ENCODE data around the gene RNF214. TPM values are rescaled to one million over a fixed set of nuclear protein-coding genes. Genes with fewer than 3 reads are reported as not detected.

RNF214 gene
- total and polyA plus RNA-seq, 2 of the 13 experiments (the other 11 are each of a cell fraction or from before 2014, with no cell fraction given), result 10.7 to 12.6 TPM

DNA sequence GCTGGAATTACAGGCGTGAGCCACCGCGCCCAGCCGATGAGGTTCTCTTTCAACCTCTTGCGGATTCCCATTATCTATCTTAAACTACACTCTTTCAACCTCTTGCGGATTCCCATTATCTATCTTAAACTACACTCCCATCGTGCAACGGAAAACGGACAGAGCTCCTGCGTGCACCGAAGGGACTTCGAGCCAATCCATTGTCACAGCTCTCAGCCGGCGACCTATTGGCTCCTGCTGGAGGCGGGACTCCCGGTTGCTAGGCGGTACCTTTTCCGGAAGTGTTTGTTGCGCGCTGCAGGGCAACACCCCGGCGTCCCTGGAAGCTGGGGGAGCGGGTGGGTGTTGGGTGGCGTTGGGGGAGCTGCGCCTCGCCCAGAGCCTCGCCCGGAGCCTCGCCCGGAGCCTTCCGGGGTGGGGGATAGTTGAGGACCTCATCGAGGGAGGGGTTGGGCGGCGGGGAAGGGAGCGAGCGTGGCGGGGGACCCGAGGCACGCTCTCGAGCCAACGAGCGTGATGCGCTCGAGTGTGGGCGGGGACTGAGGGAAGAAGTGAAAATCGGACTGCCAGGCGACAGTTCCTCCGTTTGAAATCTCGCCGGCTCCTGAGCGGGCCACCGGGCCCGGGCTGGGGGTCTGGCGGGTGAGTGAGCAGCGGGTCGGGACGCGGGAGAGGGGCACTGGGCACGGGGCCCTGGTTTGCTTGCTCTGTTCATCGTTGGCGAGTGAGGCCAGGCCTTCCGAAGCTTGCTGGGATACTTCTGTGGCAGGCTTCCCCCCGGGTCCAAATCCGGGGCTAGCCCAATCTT is 95.3 kb downstream of the RNF214 start, which contains the start of gene CEP164:
TSS of gene CEP164 (plus strand) at position 288 of the 808 bp plus-strand sequence. CDS start 10,733 bp downstream, outside the sequence.
- Histone ChIP-seq H3K4me2 (ENCODE audit: low read depth, low read length) (peak within 1 kb of the TSS; percentile 84), H3K79me2 (ENCODE audit: insufficient read depth, low read length) (no peaks in the 10 kb centered on the region), H3K36me3 (replicated peaks in 1 of 2; ENCODE audit: control insufficient read depth in 1 of 2, insufficient read depth in 2 of 2, low read length in 2 of 2) (no peaks in the 10 kb centered on the region), H3K27ac (ENCODE audit: extremely low read length, insufficient read depth, low read length) (peak within 1 kb of the TSS; percentile 60), H3K27me3 (ENCODE audit: control insufficient read depth in 1 of 2, insufficient read depth in 2 of 2, low read length in 2 of 2) (no peaks in the 10 kb centered on the region; a peak in 1 of 5 replicates), H3K9me3 (ENCODE audit: low read length) (no peaks in the 10 kb centered on the region), H3K9ac (ENCODE audit: insufficient read depth, low read depth, low read length) (peak within 1 kb of the TSS; percentile 75), H4K20me1 (ENCODE audit: insufficient read depth, low read length) (no peaks in the 10 kb centered on the region), H2AFZ (ENCODE audit: low read length) (peak within 1 kb of the TSS; percentile 27), H3K4me3 (replicated peaks in 1 of 3; ENCODE audit: insufficient read depth in 1 of 3, low read depth in 2 of 3, low read length in 3 of 3) (peak within 1 kb of the TSS; percentile 78 to 86 (median 79)), H3K4me1 (ENCODE audit: insufficient read depth, low read length) (peaks cover 27% of the 10 kb centered on the region)
- intact Hi-C loops (cut with micrococcal nuclease; ENCODE audit: unreplicated experiment), result no loop called here
- FAIRE-seq, result peak; percentile 77
- no TSS peak for BruUV-seq (replicated peaks)
- peak; percentile 93 for DNase-seq (ENCODE audit: low spot score)
- in situ Hi-C loops (cut with HindIII; ENCODE audit: extremely low pct_ligation_motif_present, low pct_unique_long_range_greater_than_20kb), result no loop called here
- ChIA-PET POLR2A (interaction anchor here (0.7 to 2.4 kb wide), 10 partner anchors 9 to 490 kb away, joined by 3 to 33 read pairs (median 6); partner anchors contain the start of genes APOA1, BACE1, PAFAH1B2 and SIDT2), CTCF (ENCODE audit: low intra/inter-chr PET ratio, low total read pairs) (no interaction called here)
- 2% methylated on average over 28 of the region's 64 CpGs for WGBS (ENCODE audit: low lambda C conversion rate)
- peak; percentile 98 for ATAC-seq
- no peak for TF ChIP-seq ZNF839 (CRISPR knock-in tag; IDR thresholded peaks at IDR 0.05; ENCODE audit: borderline replicate concordance)
- no peak for TF ChIP-seq RXRB (CRISPR knock-in tag; IDR thresholded peaks at IDR 0.05; ENCODE audit: borderline replicate concordance)
- TF ChIP-seq ZNF614 (CRISPR knock-in tag; IDR thresholded peaks at IDR 0.05; ENCODE audit: borderline replicate concordance), result no peak
- no peak for TF ChIP-seq SIX1 (CRISPR knock-in tag; IDR thresholded peaks at IDR 0.05; ENCODE audit: borderline replicate concordance)
- TF ChIP-seq MBNL3 (CRISPR knock-in tag; conservative IDR thresholded peaks at IDR 0.05), result no peak
- TF ChIP-seq FOXM1 (CRISPR knock-in tag; IDR thresholded peaks at IDR 0.05), result no peak
- TF ChIP-seq, protein P1, sequence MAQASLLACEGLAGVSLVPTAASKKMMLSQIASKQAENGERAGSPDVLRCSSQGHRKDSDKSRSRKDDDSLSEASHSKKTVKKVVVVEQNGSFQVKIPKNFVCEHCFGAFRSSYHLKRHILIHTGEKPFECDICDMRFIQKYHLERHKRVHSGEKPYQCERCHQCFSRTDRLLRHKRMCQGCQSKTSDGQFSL (CRISPR knock-in tag; IDR thresholded peaks at IDR 0.05), result no peak
- peak; percentile 43; the same call in 1 of the 2 replicates for TF ChIP-seq POLR2AphosphoS5 (IDR thresholded peaks at IDR 0.05; ENCODE audit: low read depth, low read length)
- TF ChIP-seq ZNF296 (CRISPR knock-in tag; conservative IDR thresholded peaks at IDR 0.05), result 0 out of 2 replicates have a peak, but pooled peaks have one; percentile 37
- TF ChIP-seq RBFOX2 (IDR thresholded peaks at IDR 0.05; ENCODE audit: low read depth, low read length), result peak; percentile 78
- no peak for TF ChIP-seq ZNF460 (CRISPR knock-in tag; IDR thresholded peaks at IDR 0.05; ENCODE audit: borderline replicate concordance)
- TF ChIP-seq SP2 (CRISPR knock-in tag; IDR thresholded peaks at IDR 0.05), result peak; percentile 97
- no peak for TF ChIP-seq PRPF4 (IDR thresholded peaks at IDR 0.05; ENCODE audit: low read depth, low read length, poor library complexity, severe bottlenecking)
- no peak for TF ChIP-seq NPAS2 (CRISPR knock-in tag; IDR thresholded peaks at IDR 0.05; ENCODE audit: borderline replicate concordance)
- TF ChIP-seq PRDM15 (CRISPR knock-in tag; IDR thresholded peaks at IDR 0.05), result no peak
- TF ChIP-seq NR2C2 (CRISPR knock-in tag; IDR thresholded peaks at IDR 0.05; ENCODE audit: borderline replicate concordance), result peak; percentile 90
- TF ChIP-seq, protein P2, sequence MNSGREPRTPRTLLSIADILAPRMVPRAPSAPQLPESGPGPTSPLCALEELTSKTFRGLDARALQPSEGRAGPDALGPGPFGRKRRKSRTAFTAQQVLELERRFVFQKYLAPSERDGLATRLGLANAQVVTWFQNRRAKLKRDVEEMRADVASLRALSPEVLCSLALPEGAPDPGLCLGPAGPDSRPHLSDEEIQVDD (CRISPR knock-in tag; IDR thresholded peaks at IDR 0.05; ENCODE audit: borderline replicate concordance), result no peak
- TF ChIP-seq ZNF83 (CRISPR knock-in tag; IDR thresholded peaks at IDR 0.05; ENCODE audit: borderline replicate concordance), result no peak
- TF ChIP-seq RBM22 (optimal IDR thresholded peaks at IDR 0.05; ENCODE audit: low read length), result no peak

Measured in HepG2 (cell line).